GM18873 (cell line): Measurements from ENCODE around the gene CCDC9.
"Not testable (repeated sequence)": the region's sequence is repeated elsewhere in the genome, so short reads cannot be mapped to it uniquely, and the experiment has no call there.

Experiments
- ATAC-seq: cut with Tn5 transposase; IDR thresholded peaks from one replicate; pipeline ENCODE4 v1.9.1; 2021; ENCODE audit warnings: mild to moderate bottlenecking, moderate library complexity, moderate number of reproducible peaks; ENCODE audit not compliant: unreplicated experiment, low FRiP score

The CCDC9 gene

GRCh38 chr19:47283405-47284059 is 27.2 kb downstream of the CCDC9 start:
- no peak for ATAC-seq

GRCh38 chr19:47284324-47284899 is 28.1 kb downstream of the CCDC9 start:
- no peak for ATAC-seq

- no peak for ATAC-seq
Measured at GRCh38 chr19:47296036-47296435, 39.7 kb downstream of the CCDC9 start.

- not testable (repeated sequence) for ATAC-seq
Measured at GRCh38 chr19:47300867-47301266, 44.5 kb downstream of the CCDC9 start.

GRCh38 chr19:47302249-47302648 is 45.9 kb downstream of the CCDC9 start:
- no peak for ATAC-seq

GRCh38 chr19:47303966-47304365 is 47.6 kb downstream of the CCDC9 start:
- ATAC-seq: no peak

GRCh38 chr19:47305309-47305751 is 49.0 kb downstream of the CCDC9 start:
- ATAC-seq: no peak

GRCh38 chr19:47306303-47306702 is 50.0 kb downstream of the CCDC9 start:
- no peak for ATAC-seq

GRCh38 chr19:47309038-47309437 is 52.7 kb downstream of the CCDC9 start:
- ATAC-seq: no peak

GRCh38 chr19:47309608-47310007 is 53.3 kb downstream of the CCDC9 start, which contains the start of gene C5AR1:
Gene C5AR1, plus strand, starts transcription at chr19:47309861. Its CDS starts 35 bp downstream, at chr19:47309896.
- ATAC-seq: no peak

- ATAC-seq: no peak
Measured at GRCh38 chr19:47310323-47310722, 54.0 kb downstream of the CCDC9 start.

GRCh38 chr19:47310819-47311218 is 54.5 kb downstream of the CCDC9 start:
- no peak for ATAC-seq

GRCh38 chr19:47312366-47313006 is 56.2 kb downstream of the CCDC9 start:
- no peak for ATAC-seq

- no peak for ATAC-seq
Measured at GRCh38 chr19:47313754-47314295, 57.5 kb downstream of the CCDC9 start.

GRCh38 chr19:47315125-47315821 is 58.9 kb downstream of the CCDC9 start:
- ATAC-seq: no peak

- no peak for ATAC-seq
Measured at GRCh38 chr19:47316513-47316912, 60.2 kb downstream of the CCDC9 start.

GRCh38 chr19:47319923-47320871 is 63.9 kb downstream of the CCDC9 start:
- ATAC-seq: no peak
